Measurements from ENCODE around the gene FNDC5. TPM values are rescaled to one million over a fixed set of nuclear protein-coding genes. Genes with fewer than 3 reads are reported as not detected.
A peak's percentile ranks its signal among the peaks of the same experiment; 100 is the strongest.

Gene FNDC5
- total and polyA plus RNA-seq, 8 donors: 0.28 to 3.1 (median 0.74) TPM

DNA sequence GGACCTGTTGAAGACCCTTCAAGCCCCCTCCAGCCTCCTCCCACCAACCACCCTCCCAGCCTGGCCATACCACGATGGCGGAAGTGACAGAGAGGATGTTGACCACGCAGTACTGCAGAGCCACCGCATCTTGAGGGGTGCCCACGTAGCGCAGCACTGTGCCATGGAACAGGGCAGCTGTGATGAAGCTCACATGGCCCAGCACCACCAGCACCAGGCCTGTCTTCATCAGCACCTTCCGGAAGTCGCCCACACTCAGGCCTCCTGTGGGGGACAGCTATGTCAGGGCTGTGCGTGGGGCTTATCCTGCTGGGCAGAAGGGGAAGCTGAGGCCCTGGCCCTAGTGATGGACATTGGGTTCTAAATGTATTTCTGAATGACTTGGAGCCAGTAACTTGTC is 27.3 kb upstream of the FNDC5 start:
- Histone ChIP-seq H3K27ac (no peak overlapping the region), H3K9me3 (no peaks in the 10 kb centered on the region), H3K36me3 (no peaks in the 10 kb centered on the region), H3K4me1 (peaks cover 0 to 3% (median 3%) of the 10 kb centered on the region in 3 donors), H3K4me3 (no peak overlapping the region), H3K27me3 (no peaks in the 10 kb centered on the region)
- ATAC-seq: no peak
- DNase-seq: peak in 1 of 6 donors; percentile 30
- intact Hi-C loops (cut with DNase I): no loop called here
- TF ChIP-seq, protein P1, sequence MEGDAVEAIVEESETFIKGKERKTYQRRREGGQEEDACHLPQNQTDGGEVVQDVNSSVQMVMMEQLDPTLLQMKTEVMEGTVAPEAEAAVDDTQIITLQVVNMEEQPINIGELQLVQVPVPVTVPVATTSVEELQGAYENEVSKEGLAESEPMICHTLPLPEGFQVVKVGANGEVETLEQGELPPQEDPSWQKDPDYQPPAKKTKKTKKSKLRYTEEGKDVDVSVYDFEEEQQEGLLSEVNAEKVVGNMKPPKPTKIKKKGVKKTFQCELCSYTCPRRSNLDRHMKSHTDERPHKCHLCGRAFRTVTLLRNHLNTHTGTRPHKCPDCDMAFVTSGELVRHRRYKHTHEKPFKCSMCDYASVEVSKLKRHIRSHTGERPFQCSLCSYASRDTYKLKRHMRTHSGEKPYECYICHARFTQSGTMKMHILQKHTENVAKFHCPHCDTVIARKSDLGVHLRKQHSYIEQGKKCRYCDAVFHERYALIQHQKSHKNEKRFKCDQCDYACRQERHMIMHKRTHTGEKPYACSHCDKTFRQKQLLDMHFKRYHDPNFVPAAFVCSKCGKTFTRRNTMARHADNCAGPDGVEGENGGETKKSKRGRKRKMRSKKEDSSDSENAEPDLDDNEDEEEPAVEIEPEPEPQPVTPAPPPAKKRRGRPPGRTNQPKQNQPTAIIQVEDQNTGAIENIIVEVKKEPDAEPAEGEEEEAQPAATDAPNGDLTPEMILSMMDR (IDR thresholded peaks at IDR 0.05): no peak
- no peak for FAIRE-seq
- 92 to 95% methylated on average over 9 of the region's 9 CpGs for WGBS, 2 donors

DNA sequence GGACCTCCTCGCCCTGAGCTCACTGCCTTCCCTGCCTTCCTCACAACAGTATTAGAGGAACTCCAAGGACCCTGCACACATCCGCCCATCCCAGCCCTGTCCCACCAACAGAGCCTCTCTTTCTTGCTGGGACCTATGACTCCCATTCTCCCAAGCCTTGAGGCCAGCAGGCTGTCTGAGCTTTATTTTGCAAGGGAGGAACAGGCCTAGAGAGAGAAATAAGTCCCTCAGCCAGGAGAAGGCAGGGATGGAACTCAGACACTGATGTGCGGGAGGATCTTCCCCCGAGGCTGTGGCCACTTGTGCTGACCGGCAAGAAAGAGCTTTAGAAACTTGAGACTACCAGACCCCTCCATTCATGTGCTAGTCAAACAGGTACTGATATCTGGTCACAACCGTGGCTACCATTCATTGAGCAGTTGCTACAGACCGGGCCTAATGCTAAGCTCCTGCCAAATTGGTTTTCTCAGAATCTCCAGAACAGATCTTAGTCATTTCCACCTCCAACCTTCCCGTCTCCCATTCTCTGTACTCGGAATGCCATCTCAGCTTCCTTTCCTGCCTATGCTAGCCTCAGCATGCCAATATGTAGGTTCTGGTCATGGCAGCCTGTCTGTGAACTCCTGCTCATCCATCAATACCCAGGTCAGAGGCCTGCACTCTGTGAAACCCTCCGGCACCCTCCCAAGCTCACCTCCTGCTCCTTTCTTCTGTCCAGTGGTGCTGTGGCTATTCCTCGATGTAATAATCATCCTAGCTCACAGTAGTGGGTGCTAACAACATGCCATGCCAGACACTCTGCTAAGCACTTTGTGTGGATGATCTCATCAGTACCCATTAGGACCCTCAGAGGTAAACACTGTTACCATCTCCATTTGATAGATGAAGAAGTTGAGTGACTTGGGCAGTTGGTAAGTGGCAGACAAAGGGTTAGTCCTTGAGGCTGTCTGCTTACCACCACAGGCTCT is 26.7 kb upstream of the FNDC5 start:
- Histone ChIP-seq H3K4me1 (peaks cover 0 to 6% (median 3%) of the 10 kb centered on the region in 3 donors), H3K36me3 (no peaks in the 10 kb centered on the region), H3K9me3 (no peaks in the 10 kb centered on the region), H3K27ac (no peak overlapping the region), H3K4me3 (no peak overlapping the region), H3K27me3 (no peaks in the 10 kb centered on the region)
- ATAC-seq (no peak), DNase-seq (peak in 2 of 6 donors; percentile 17 to 26), FAIRE-seq (no peak)
- 77 to 82% methylated on average over 11 of the region's 11 CpGs for WGBS, 2 donors
- TF ChIP-seq, protein P1 (IDR thresholded peaks at IDR 0.05): no peak
- intact Hi-C loops (cut with DNase I): no loop called here

DNA sequence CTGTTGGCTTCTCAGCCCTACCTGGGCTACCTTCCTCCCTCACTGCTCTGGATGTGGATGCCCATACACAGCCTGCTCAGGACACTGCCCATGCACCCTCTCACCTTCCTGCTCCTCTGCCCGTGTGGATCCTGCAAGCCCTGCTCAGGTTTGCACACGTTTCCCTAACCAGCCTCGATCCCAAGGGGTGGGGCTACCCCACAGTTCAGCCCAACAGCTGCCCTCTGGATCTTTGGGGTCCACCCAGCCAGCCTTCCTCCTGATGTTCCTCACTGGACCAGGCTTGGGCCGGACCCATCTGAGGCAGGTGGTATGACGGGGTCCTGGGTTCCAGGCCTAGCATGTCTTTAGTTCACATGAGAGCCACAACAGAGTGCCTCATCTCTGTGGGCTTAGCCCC is 25.7 kb upstream of the FNDC5 start:
- WGBS, 2 donors: 70 to 75% methylated on average over 5 of the region's 5 CpGs

DNA sequence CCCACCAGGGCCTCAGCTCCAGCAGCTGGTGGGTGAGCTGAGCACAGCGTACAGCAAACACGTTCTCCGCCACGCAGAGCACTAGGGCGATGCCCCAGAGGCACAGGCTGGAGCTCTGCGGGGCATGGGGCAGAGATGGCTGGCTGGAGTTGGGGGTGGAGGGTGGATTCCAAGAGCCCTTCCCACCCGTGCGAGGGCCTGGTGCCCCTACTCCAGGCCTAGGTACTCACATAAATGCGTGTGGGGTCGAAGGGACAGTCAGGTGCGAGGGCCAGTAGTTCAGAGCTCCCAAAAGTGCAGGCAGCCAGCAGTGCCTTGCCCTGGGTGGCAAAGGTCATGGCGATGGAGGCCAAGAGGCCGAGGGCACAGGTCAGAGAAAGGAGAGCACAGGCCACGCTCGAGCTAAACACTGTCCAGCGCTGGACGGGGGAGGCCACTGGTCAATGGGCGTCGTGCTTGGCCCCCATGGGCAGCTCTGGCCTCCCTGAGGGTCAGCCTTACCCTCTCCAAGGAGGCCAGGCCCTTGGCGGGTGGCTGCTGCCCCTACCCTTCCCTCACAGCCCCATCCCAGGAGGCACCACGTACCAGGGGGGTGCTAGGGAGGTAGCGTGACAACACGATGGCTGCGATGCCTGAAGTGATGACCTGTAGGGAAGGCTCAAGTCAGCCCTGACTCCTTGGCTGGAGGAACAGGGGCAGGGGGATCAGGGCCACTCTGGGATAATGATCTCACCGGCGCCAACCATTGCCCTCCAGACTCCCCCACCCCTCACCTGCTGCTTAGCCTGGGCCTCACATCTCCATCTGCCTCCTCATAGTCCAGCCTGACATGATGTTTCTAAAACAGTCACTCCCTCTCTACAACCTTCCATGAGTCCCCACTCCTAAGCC is 24.9 kb upstream of the FNDC5 start:
- H3K4me3 ChIP-seq: no peak overlapping the region
- FAIRE-seq: no peak
- H3K27ac ChIP-seq: no peak overlapping the region
- intact Hi-C loops (cut with DNase I): no loop called here
- no peaks in the 10 kb centered on the region for H3K9me3 ChIP-seq
- ATAC-seq: no peak
- no peaks in the 10 kb centered on the region for H3K27me3 ChIP-seq
- DNase-seq: peak in 2 of 6 donors; percentile 52 to 59
- H3K36me3 ChIP-seq: no peaks in the 10 kb centered on the region
- H3K4me1 ChIP-seq: peaks cover 0 to 5% (median 1%) of the 10 kb centered on the region in 3 donors
- TF ChIP-seq, protein P1 (IDR thresholded peaks at IDR 0.05): no peak
- 91 to 95% methylated on average over 24 to 26 of the region's 26 CpGs for WGBS, 2 donors

More for the DNA sequence above, 25.7 kb upstream of the FNDC5 start:
- TF ChIP-seq, protein P1 (IDR thresholded peaks at IDR 0.05): no peak
- no peak overlapping the region for H3K4me3 ChIP-seq
- FAIRE-seq (no peak), ATAC-seq (no peak), DNase-seq (peak in 2 of 6 donors; percentile 33 to 44)
- H3K27ac ChIP-seq: no peak overlapping the region
- intact Hi-C loops (cut with DNase I): no loop called here
- peaks cover 0 to 6% (median 3%) of the 10 kb centered on the region in 3 donors for H3K4me1 ChIP-seq
- no peaks in the 10 kb centered on the region for H3K27me3 ChIP-seq
- no peaks in the 10 kb centered on the region for H3K36me3 ChIP-seq
- no peaks in the 10 kb centered on the region for H3K9me3 ChIP-seq

Data from pancreas (tissue), 10 donors.